ENCODE results near the gene INTS11.

GRCh38 chr1:1335792-1336248 lies 11.4 kb upstream of the INTS11 start:
- TF ChIP-seq CTCF (IDR thresholded peaks at IDR 0.05; ENCODE audit: low read depth, low read length, poor library complexity, severe bottlenecking) (no peak), EZH2phosphoT487 (IDR thresholded peaks at IDR 0.05; ENCODE audit: borderline replicate concordance, low read length) (no peak)
